Measurements from ENCODE around the gene ERVK3-1. TPM values are rescaled to one million over a fixed set of nuclear protein-coding genes. Genes with fewer than 3 reads are reported as not detected.
A peak's percentile ranks its signal among the peaks of the same experiment; 100 is the strongest.

Gene ERVK3-1
- total RNA-seq, 6 experiments from 2014 or later: 12.4 to 44.7 (median 15.8) TPM

- H3K36me3 ChIP-seq: peaks cover 0 to 9% (median 0%) of the 10 kb centered on the region in 4 donors
- no peaks in the 10 kb centered on the region for H3K27me3 ChIP-seq
- peaks cover 2 to 57% (median 23%) of the 10 kb centered on the region in 4 donors for H3K4me1 ChIP-seq
- TF ChIP-seq CTCF (IDR thresholded peaks at IDR 0.05) (no peak), POLR2A (IDR thresholded peaks at IDR 0.05) (peak; percentile 45)
- DNase-seq (peak; percentile 85 to 90 (median 88)), ATAC-seq (peak; percentile 61 to 82 (median 72))
- 62% methylated on average over 6 of the region's 26 CpGs for WGBS (ENCODE audit: insufficient coverage, low coverage, low lambda C conversion rate, missing lambda C conversion rate)
- peak within 1 kb of the TSS; percentile 69 to 83 (median 69) for H3K4me3 ChIP-seq
- intact Hi-C loops (cut with DNase I): no loop called here
- peak within 1 kb of the TSS; percentile 41 to 72 (median 44) for H3K27ac ChIP-seq
- no peaks in the 10 kb centered on the region for H3K9me3 ChIP-seq
Measured at GRCh38 chr19:58352760-58353671, 47.8 kb downstream of the ERVK3-1 start, which contains the start of gene A1BG. Gene A1BG, minus strand, starts transcription at chr19:58353492. Its CDS starts 55 bp downstream, at chr19:58353437.

GRCh38 chr19:58353717-58354477 is 48.7 kb downstream of the ERVK3-1 start:
- intact Hi-C loops (cut with DNase I): no loop called here
- TF ChIP-seq POLR2A (IDR thresholded peaks at IDR 0.05): no peak
- no peak for TF ChIP-seq CTCF (IDR thresholded peaks at IDR 0.05)
- DNase-seq (peak in 1 of 3 donors; percentile 24), ATAC-seq (peak; percentile 3 to 20 (median 8))
- 56% methylated on average over 8 of the region's 15 CpGs for WGBS (ENCODE audit: insufficient coverage, low coverage, low lambda C conversion rate, missing lambda C conversion rate)
- peaks cover 2 to 48% (median 18%) of the 10 kb centered on the region in 4 donors for H3K4me1 ChIP-seq
- H3K4me3 ChIP-seq: peak overlapping the region in 2 of 3 donors; percentile 69 to 83
- peak overlapping the region in 2 of 3 donors; percentile 44 to 72 for H3K27ac ChIP-seq
- no peaks in the 10 kb centered on the region for H3K9me3 ChIP-seq
- no peaks in the 10 kb centered on the region for H3K27me3 ChIP-seq
- peaks cover 0 to 9% (median 0%) of the 10 kb centered on the region in 4 donors for H3K36me3 ChIP-seq

- Histone ChIP-seq H3K27ac (no peak overlapping the region), H3K9me3 (no peaks in the 10 kb centered on the region), H3K27me3 (no peaks in the 10 kb centered on the region), H3K4me1 (peaks cover 2 to 42% (median 16%) of the 10 kb centered on the region in 4 donors), H3K36me3 (peaks cover 0 to 9% (median 0%) of the 10 kb centered on the region in 4 donors), H3K4me3 (no peak overlapping the region)
- 33% methylated on average over 1 of the region's 6 CpGs for WGBS (ENCODE audit: insufficient coverage, low coverage, low lambda C conversion rate, missing lambda C conversion rate)
- TF ChIP-seq POLR2A (IDR thresholded peaks at IDR 0.05) (no peak), CTCF (IDR thresholded peaks at IDR 0.05) (no peak)
- DNase-seq: peak in 1 of 3 donors; percentile 12
- intact Hi-C loops (cut with DNase I): no loop called here
- ATAC-seq: no peak
Measured at GRCh38 chr19:58354478-58355030, 49.4 kb downstream of the ERVK3-1 start.

- no peak overlapping the region for H3K27ac ChIP-seq
- peaks cover 0 to 3% (median 0%) of the 10 kb centered on the region in 4 donors for H3K36me3 ChIP-seq
- H3K9me3 ChIP-seq: no peaks in the 10 kb centered on the region
- H3K27me3 ChIP-seq: no peaks in the 10 kb centered on the region
- DNase-seq (peak in 1 of 3 donors; percentile 22), ATAC-seq (peak in 1 of 4 donors; percentile 15)
- no peak overlapping the region for H3K4me3 ChIP-seq
- 51% methylated on average over 7 of the region's 10 CpGs for WGBS (ENCODE audit: insufficient coverage, low coverage, low lambda C conversion rate, missing lambda C conversion rate)
- intact Hi-C loops (cut with DNase I): no loop called here
- peaks cover 0 to 34% (median 15%) of the 10 kb centered on the region in 4 donors for H3K4me1 ChIP-seq
- TF ChIP-seq CTCF (IDR thresholded peaks at IDR 0.05) (no peak), POLR2A (IDR thresholded peaks at IDR 0.05) (no peak)
Measured at GRCh38 chr19:58355215-58355796, 50.1 kb downstream of the ERVK3-1 start.
